NK-92 (cell line): ENCODE measurements around the gene FSD1L.
"Not testable (repeated sequence)": the region's sequence is repeated elsewhere in the genome, so short reads cannot be mapped to it uniquely, and the experiment has no call there.

ENCODE experiments used
- DNase-seq: peaks from one replicate; lab custom pipeline; 2025; ENCODE audit not compliant: unreplicated experiment; lab: John Stamatoyannopoulos, UW

Gene FSD1L

GRCh38 chr9:105483618-105484017, 35.8 kb downstream of the FSD1L start:
- DNase-seq = no peak

GRCh38 chr9:105484226-105484625, 36.4 kb downstream of the FSD1L start:
- no peak for DNase-seq

GRCh38 chr9:105485131-105485530, 37.3 kb downstream of the FSD1L start:
- DNase-seq = no peak

GRCh38 chr9:105496826-105497225, 49.0 kb downstream of the FSD1L start:
- no peak for DNase-seq

DNA sequence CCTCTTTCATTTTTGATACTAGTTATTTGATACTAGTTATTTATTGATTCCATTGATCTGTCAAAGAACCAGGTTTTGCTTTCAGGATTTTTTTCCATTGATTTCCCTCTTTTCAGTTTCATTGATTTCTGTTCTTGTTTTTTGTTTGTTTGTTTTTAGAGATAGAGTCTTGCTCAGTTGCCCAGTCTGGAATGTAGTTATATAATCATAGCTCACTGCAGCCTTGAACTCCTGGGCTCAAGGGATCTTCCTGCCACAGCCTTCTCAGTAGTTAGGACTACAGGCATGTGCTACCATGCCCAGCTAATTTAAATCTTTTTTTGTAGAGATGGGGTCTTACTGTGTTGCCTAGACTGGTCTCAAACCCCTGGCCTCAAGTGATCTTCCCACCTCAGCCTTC, 49.9 kb downstream of the FSD1L start:
- DNase-seq = no peak

DNA sequence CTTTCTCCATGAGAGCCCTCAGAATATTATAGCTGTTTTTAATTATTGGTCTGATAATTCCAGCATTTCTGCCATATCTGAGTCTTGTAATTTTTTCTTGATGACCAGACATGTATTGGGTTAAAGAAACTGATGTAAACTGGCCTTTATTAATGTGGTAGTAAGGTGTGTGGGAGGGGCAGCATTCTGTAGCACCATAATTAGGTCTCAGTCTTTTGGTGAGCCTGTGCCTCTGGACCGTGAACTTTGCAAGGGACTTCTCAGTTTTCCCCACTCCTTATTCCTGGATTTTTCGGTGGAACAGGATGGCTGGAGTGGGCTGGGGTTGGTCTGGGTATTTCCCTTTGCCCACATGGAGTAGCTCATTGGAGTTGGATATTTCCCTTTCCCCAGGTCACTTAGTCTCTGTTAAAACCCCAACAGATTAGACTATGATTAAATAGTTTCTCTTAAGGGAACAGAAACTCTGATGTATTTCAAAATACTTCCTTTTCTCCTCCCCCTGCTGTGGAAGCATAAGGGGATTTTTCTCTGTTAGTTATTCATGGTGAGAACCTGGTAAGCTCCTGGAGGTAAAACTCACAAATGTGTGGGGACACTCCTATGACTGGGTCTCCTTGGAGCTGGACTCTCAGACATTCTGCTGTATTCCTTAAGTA, 52.4 kb downstream of the FSD1L start:
- no peak for DNase-seq

GRCh38 chr9:105501414-105501813, 53.6 kb downstream of the FSD1L start:
- no peak for DNase-seq

DNA sequence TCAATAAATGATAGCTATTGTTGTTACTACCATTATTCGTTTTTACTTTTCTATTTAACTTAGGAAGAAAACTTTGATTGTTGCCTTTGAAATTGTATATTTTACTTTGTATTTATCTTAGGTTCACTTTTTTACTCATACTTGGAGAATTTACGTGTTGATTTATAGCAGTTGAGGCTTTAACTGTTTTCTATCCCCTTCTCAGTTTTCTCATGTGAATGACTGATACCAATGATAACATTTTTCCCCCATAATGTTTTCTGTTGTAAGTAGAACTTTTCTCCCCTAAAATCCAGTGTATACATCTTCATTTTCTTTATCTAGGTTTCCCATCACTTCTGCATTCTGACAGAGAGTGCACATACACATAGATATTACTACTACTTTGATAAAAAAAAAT, 54.4 kb downstream of the FSD1L start:
- no peak for DNase-seq

DNA sequence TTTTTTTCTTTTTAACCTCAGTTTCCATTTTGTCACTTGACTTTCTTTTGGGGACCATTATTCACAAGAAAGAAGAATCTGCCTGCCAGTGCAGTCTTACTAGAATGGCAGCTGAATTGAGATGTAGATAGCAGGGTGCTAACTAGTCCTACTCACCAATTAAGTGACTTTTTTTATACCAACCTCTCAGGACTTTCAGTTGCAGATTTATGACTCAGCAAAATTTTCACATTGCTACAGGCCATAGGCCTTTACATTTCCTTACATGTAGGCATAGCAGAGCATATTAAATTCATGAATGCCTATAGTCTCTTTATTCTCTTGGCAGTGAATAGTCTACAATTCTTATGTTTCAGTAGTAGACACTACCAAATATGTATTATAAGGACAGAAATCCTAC, 56.0 kb downstream of the FSD1L start:
- no peak for DNase-seq

DNA sequence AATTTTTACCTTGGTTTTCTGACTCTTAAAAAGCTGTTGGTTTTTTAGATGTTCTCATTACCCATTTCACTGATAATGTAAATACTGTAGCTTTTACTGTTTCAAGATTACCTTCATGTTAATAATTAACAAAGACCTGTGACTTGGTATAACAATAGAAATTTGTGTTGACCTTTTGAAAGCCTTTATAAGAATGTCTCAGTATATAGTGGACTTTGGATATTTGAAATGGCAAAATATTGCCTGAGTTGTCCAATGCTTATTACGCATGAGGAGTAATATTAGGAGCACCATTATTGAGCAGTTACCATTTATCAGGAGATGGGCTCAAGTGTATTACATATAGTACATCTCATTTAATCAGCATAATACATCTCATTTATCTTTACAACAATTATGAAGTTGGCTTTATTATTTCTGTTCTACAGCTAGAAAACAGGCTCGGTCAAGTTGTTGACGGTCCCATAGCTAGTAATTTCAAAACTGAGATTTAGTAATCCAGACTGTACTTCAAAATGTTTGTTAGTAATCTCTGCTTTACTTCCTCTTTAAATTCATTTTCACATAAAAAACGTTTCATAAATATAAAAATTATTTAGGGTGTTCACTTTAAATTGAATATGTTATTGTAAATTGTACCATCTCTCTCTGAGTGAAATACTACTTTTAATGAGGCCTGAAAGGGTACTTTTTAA, 59.4 kb downstream of the FSD1L start:
- no peak for DNase-seq

DNA sequence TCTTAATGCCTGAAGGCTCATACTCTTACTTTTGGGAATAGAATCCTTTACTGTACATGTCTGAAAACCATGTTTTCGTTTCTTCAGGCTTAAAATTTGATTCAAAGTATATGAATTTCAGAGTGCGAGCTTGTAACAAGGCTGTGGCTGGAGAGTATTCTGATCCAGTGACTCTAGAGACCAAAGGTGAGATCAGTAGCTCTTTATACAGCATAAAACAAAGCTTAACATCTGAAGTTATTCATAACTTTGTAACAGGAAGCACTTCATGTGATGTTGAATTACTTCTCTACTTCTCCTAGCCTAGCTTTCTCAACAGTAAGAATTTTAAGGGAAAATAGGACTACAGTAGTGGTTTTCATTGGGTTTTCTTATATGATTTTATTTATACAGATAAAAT, 60.7 kb downstream of the FSD1L start:
- no peak for DNase-seq

DNA sequence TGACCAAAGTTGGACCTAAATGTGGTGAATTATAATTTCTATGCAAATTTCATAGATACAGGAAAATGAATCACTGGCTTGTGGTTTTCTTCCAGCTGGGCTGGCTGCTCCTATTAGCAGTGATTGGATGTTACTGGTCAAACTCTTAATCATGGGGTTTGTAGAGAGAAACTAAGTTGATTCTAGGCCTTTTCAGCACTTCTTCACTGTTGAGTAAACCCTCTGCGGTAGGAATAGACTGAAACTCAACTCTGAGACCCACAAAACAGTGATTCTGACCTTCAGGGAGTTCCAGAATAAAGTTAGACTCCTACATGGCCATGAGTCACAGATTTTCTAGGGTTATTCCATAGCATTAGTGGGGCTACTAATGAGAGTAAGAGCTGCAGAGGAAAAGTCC, 62.2 kb downstream of the FSD1L start:
- DNase-seq = no peak

DNA sequence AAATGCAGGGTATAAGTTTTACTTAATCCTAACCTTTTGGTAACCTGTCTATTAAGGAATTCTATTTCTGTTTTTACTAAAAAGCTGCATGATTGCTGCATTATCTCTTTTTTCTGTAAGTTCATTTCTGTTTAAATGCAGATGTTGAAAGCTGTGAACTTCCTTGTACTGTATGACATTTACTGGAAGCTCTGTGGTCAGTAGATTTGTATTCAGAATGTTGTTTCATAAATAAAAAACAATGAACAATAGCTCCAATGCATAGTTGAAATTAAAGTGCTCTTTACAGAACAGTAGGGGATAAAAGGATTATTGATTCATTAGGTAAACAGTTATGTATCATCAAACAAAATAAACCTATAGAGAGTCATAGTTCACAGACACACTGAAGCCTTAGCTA, 63.6 kb downstream of the FSD1L start:
- no peak for DNase-seq

DNA sequence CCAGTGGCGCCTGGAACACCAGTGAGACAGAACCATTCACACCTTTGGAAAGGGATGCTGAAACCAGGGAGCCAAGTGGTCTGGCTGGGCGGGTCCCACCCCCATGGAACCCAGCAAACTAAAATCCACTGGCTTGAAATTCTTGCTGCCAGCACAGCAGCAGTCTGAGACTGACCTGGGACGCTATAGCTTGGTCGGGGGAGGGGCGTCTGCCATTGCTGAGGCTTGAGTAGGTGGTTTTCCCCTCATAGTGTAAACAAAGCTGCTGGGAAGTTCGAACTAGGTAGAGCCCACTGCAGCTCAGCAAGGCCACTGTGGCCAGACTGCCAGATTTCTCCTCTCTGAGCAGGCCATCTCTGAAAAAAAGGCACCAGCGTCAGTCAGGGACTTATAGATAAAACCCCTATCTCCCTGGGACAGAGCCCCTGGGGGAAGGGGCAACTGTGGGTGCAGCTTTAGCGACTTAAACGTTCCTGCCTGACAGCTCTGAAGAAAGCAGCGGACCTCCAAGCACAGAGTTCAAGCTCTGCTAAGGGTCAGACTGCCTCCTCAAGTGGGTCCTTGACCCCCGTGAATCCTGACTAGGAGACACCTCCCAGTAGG, 68.1 kb downstream of the FSD1L start:
- no peak for DNase-seq

DNA sequence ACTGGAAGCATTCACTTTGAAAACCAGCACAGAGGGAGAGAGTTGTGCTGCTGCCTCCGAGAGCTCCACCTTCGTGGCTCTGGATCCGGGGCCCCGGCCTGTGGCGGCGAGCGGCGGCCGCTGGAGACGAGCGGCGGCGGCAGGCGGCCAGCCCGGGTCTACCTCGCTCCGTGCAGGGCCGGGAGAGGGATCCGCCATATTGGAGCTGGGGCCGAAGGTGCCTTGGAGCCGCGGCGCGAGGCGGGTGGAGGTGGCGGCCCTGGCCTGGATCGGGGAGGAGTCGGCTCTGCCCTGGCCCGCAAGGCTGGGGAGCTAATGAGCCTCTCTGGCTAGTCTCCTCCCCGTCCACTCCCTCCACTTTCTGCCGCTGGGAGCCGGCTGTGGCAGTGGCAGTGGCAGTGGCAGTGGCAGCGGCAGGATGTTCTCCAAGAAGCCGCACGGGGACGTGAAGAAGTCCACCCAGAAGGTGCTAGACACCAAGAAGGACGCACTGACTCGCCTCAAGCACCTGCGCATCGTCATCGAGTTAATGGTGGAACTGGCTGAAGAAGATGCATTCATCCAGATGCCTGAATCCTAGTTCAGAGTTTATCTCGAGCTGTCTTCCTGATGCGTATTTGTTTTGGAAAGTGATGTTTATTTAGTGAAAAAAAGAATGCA, 72.0 kb downstream of the FSD1L start:
- DNase-seq = not testable (repeated sequence)

DNA sequence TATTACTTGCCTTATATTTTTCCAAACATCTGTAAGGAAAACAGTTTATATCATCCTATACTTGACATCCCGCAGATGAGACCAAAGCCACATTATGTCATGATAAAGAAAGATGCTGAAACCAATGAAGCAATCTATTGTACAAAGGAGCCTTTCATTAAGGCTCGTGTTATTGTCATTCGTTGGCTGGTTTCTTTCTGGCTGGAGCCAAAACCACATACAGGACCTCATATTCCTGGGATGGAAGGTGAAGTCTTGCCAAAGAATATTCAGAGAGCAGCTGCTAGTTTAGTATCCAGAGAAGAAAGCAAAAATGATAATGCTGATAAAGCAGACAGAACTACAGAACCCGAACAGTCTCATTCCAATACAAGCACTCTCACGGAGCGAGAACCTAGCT, 73.2 kb downstream of the FSD1L start:
- not testable (repeated sequence) for DNase-seq

DNA sequence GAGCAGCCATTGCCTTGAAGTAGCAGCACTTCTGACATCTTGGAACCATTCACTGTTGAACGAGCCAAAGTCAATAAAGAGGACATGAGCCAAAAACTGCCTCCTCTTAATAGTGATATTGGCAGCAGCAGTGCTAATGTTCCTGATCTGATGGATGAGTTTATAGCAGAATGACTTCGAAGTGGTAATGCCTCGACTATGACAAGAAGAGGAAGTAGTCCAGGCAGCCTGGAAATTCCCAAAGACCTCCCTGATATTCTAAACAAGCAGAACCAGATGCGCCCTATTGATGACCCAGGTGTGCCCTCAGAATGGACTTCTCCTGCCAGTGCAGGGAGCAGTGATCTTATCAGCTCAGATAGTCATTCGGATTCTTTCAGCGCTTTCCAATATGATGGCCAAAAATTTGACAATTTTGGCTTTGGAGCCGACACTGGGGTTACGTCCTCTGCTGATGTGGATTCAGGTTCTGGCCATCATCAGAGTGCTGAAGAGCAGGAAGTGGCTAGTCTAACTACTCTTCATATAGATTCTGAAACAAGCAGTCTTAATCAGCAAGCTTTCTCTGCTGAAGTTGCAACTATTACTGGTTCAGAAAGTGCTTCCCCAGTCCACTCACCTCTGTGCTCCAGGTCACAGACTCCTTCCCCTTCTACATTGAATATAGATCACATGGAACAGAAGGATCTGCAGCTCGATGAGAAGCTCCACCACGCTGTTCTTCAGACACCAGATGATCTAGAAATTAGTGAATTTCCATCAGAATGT, 75.0 kb downstream of the FSD1L start:
- DNase-seq = not testable (repeated sequence)

- DNase-seq = no peak
These were observed 83.7 kb downstream of the FSD1L start for GRCh38 chr9:105531530-105531929.

DNA sequence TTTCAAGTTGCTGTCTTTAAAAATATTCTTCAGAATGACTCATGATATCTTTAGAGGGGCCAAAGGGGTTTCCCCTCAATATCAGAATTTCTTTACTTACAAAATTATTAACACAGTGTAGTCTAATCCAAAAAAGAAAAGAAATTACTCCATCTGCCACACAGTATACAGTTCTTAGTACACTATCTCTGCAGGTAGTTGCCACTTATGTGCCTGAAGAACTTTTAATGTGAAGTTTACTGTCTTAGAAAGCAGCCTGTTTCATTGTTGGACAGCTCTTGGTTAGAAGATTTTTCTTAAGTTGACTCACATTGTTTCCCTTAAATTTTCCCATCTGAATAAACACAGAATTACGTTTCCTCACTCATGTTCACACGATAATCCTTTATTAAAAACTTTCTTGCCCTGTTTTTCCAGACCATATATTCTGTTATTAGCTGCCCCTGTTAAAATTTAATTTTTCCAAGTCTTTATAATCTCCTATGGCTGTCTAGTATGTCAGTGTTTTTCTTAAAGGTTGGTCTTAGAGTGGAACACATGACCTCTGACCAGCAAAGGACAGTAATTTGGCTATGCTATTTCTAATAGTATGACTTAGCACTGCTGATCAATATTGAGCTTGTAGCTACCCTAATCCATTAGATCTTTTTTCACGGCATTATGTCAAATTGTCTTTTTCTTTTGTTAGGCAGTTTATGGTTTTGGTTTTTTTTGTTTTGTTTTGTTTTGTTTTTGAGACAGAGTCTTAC, 88.3 kb downstream of the FSD1L start:
- DNase-seq = no peak

DNA sequence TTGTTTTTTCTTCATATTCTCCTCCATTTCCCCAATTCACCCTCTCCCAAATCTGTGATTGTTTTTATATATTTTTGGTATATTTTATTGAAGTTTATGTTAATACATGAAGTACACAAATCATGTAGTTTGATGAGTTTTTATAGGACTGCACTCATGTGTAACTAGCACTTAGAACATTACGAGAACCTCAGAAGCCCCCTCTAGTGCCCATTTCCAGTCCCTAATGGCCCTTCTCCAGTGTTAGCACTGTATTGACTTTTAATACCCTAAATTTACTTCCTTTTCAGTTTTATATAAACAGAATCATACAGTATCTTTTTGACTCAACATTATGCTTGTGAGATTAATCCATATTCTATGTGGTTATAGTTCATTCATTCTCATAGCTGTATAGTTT, 91.6 kb downstream of the FSD1L start:
- DNase-seq = no peak

- no peak for DNase-seq
These were observed 94.0 kb downstream of the FSD1L start for GRCh38 chr9:105541838-105542237.
